AG09309 (cell line): Measurements from ENCODE around the gene MRPS10.
A peak's percentile ranks its signal among the peaks of the same experiment; 100 is the strongest.
"Not testable (repeated sequence)": the region's sequence is repeated elsewhere in the genome, so short reads cannot be mapped to it uniquely, and the experiment has no call there.

ENCODE experiments used
- DNase-seq: peaks from one replicate; pipeline ENCODE4 v3.0.0-alpha.2; 2010; ENCODE audit warnings: low read depth
- H3K4me3 ChIP-seq: 2 replicates; pipeline ENCODE4 v1.5.1; 2011; ENCODE audit warnings: mild to moderate bottlenecking, low read depth, low read length, moderate library complexity; ENCODE audit not compliant: control insufficient read depth
- TF ChIP-seq, protein P1 (sequence below): IDR thresholded peaks from 2 replicates; pipeline ENCODE4 v1.5.1; 2011; ENCODE audit warnings: mild to moderate bottlenecking, low read depth, low read length, inconsistent platforms; ENCODE audit not compliant: insufficient read depth, control insufficient read depth; ENCODE audit errors: missing control alignments

MRPS10 gene

DNA sequence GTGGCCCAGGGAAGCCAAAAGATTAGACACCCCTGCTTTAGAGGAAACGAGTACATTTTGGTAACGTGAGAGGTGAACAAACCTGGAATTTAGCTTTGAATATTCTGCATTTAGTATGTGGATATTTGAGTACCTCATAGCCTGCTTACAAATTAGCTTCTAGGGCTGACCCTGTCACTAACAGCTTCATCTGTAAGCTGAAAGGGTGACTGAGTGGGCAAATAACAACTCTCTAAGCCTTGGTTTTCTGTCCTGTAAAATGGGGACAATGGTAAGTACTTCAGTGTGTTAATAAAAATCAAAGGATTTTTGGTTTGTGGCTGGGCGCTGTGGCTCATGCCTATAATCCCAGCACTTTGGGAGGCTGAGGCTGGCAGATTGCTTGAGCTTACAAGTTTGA lies 14.5 kb downstream of the MRPS10 start:
- DNase-seq: no peak
- TF ChIP-seq, protein P1, sequence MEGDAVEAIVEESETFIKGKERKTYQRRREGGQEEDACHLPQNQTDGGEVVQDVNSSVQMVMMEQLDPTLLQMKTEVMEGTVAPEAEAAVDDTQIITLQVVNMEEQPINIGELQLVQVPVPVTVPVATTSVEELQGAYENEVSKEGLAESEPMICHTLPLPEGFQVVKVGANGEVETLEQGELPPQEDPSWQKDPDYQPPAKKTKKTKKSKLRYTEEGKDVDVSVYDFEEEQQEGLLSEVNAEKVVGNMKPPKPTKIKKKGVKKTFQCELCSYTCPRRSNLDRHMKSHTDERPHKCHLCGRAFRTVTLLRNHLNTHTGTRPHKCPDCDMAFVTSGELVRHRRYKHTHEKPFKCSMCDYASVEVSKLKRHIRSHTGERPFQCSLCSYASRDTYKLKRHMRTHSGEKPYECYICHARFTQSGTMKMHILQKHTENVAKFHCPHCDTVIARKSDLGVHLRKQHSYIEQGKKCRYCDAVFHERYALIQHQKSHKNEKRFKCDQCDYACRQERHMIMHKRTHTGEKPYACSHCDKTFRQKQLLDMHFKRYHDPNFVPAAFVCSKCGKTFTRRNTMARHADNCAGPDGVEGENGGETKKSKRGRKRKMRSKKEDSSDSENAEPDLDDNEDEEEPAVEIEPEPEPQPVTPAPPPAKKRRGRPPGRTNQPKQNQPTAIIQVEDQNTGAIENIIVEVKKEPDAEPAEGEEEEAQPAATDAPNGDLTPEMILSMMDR: no peak
- no peak overlapping the region for H3K4me3 ChIP-seq

DNA sequence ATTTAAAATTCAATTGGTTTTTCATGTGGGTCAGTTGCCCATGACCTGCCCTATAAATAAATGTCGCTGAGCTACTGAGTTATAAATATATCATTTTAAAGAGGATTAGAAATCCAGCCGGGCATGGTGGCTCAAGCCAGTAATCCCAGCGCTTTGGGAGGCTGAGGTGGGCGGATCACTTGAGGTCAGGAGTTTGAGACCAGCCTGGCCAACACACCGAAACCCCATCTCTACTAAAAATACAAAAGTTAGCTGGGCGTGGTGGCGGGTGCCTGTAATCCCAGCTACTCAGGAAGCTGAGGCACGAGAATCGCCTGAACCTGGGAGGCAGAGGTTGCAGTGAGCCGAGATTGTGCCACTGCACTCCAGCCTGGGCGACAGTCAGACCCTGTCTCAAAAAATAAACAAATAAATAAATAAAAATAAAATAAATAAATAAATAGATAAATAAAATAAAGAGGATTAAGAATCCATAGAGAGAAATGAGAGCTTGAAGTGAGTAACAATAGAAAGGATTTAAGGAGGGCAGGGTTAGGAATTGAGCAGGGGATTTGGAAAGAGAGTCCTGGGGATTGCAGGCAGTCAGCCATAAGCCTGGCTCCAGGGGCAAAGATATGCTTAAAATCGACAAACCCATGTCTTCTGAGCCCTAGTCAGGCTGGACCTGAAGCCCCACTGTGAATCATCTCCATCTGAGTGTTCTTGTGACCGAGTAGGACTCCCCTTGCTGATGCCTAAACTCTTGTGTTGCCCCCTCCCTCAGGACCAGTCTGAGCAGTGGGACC lies 15.3 kb downstream of the MRPS10 start:
- not testable (repeated sequence) for DNase-seq, H3K4me3 ChIP-seq

DNA sequence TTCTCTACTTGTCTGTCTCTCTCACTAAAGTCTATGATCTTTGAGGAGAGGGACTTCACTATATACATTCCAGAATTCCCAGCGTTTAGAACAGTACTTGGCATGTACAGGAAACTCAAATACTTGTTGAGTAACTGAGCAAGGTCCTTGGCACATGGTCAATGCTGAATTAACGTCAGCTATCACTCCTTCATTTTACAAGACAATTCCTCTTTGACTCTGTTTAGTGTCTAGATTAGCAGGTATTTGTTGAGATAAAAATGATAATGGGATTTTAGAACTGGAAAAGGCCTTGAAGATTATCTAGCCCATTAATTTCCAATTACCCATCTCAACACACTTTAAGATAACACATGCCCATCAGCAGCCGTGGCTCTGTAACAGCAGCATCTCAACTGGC lies 16.3 kb downstream of the MRPS10 start:
- TF ChIP-seq, protein P1: no peak
- H3K4me3 ChIP-seq: no peak overlapping the region
- DNase-seq: no peak

DNA sequence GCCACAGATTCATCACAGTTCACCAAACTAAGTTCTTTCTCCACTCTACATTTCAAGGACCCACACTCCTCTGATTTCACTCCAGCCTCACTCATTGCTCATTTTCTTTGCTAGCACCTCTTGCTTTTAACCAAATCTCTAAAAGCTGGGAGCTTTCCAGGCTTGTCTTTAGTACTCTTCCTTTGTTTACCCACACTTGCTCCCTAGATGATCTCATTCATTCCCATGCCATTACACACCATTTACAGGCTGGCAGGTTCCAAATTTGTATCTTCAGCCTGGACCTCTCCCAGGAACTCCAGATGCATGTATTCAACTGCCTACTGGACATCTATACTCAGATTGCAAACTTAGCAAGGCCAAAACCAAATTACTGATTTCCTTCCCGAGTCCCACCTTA lies 17.6 kb downstream of the MRPS10 start:
- no peak overlapping the region for H3K4me3 ChIP-seq
- DNase-seq: peak; percentile 91

DNA sequence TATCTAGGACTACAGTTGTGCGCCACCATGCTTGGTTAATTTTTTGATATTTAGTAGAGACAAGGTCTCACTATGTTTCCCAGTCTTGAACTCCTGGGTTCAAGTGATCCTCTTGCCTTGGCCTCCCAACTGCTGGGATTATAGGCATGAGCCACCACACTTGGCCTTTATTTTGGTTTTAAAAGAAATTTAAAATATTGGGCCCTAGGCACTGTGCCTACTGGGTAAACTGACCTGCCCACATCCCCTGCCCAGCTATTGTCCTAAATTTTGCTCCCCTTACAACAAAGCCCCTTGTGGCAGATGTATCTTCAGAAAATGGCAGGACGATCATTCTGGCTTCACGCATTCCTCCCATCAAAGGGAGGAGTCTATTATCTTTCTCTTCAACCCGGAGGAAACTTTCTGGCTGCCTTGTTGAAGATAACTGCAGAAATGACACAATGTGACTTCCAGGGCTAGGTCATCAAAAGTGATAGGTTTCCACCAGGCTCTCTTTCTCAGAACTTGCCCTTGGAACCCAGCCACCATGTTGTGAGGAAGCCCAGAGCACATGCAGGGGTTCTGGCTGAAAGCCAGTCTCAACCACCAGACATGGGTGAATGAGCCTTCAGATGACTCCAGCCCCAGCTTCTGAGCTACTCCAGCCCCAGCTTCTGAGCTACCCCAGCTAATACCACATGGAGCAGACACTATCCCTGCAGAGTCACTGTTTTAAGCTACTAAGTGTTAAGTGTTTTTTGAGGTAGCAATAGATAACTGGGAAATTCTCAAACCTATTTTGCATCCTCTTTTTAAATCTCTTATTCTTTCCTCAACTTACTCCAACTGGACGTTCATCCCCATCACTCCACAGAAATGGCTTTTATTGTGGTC lies 18.3 kb downstream of the MRPS10 start:
- H3K4me3 ChIP-seq: no peak overlapping the region
- TF ChIP-seq, protein P1: no peak
- DNase-seq: no peak

More for the DNA sequence above, 17.6 kb downstream of the MRPS10 start:
- TF ChIP-seq, protein P1: no peak

DNA sequence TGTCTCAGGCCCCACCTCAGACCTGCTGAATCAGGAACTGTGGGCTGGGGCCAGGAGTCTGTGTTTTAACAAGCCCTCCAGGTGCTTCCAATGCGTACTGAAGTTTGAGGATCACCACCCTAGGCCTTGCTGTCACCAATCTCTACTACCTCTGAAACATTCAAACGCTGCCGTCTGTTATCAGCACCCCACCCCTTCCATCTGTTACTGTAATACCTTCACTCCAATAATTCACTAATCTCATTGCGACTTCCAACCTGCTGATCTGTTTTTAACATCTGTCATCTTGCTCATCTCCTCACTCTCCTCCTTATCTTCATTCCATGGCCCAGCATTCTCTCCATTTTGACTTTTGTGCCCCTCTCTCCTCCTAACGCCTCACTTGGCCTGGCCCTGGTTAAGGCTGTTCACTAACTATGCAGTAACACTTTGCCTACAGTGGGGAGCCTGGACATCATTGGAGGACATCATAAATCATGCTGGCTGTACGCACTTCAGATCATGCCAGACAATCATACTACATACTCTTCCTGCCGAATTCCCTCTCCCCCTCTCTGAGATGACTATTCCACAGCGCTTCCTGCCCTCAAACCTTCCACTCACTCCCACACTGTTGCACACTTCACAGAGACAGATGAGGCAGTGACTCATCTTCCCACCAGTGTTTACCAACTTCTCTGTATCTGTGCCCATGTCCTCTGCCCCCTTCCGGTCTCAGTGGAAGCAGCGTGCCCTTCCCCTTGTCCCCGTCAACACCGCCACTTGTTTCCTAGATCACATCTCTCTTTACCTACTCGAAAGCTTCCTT lies 19.9 kb downstream of the MRPS10 start:
- TF ChIP-seq, protein P1: no peak
- DNase-seq: peak; percentile 66
- H3K4me3 ChIP-seq: no peak overlapping the region
